PC-3 (cell line): ENCODE results near the gene PRTFDC1. TPM values are rescaled to one million over a fixed set of nuclear protein-coding genes. Genes with fewer than 3 reads are reported as not detected.

Source experiments
- ATAC-seq: fragments of 200-7000 bp; cut with Tn5 transposase; 2 replicates; pipeline ENCODE4 v1.9.1; 2020; ENCODE audit warnings: mild to moderate bottlenecking, moderate library complexity
- Bru-seq: library from RNA; stranded (reverse); fragments of 400-500 nt; gene quantifications from one replicate; lab custom pipeline; 2021; lab: Mats Ljungman, UMichigan
- BruChase-seq, 2 experiments: library from RNA; stranded (reverse); fragments of 400-500 nt; gene quantifications; one replicate each; lab custom pipeline; 2021; lab: Mats Ljungman, UMichigan
- BruUV-seq: library from RNA; stranded (reverse); fragments of 400-500 nt; replicated peaks from 2 replicates; lab custom pipeline; 2021; lab: Mats Ljungman, UMichigan
- CTCF ChIA-PET: fragments of 300-600 bp; sonication (Branson Sonifier 250); formaldehyde crosslinking; loops from one replicate; lab custom pipeline; 2022; ENCODE audit warnings: antibody characterized with exemption; lab: Charles Lee
- POLR2A ChIA-PET: fragments of 300-600 bp; sonication (Branson Sonifier 250); formaldehyde crosslinking; loops from one replicate; lab custom pipeline; 2022; ENCODE audit warnings: antibody characterized with exemption; ENCODE audit not compliant: unreplicated experiment; lab: Charles Lee
- DNase-seq: peaks from one replicate; pipeline ENCODE4 v3.0.0-alpha.2; 2015
- H2AFZ ChIP-seq: fragments of 300-600 bp; sonication (generic); 2 replicates; pipeline ENCODE4 v1.6.0; 2016; ENCODE audit warnings: antibody characterized with exemption, low read length
- H3F3A ChIP-seq: fragments of 300-600 bp; sonication (generic); one replicate; pipeline ENCODE4 v1.6.0; 2017; ENCODE audit warnings: antibody characterized with exemption, low read length, control low read depth, mild to moderate bottlenecking; ENCODE audit not compliant: unreplicated experiment
- H3K27ac ChIP-seq: fragments of 300-600 bp; sonication (generic); 2 replicates; pipeline ENCODE4 v1.5.1; 2016; ENCODE audit warnings: mild to moderate bottlenecking, low read length
- H3K27me3 ChIP-seq: fragments of 300-600 bp; sonication (generic); 2 replicates; pipeline ENCODE4 v1.6.1; 2016; ENCODE audit warnings: low read length, mixed read lengths
- H3K36me3 ChIP-seq: fragments of 300-600 bp; sonication (generic); 2 replicates; pipeline ENCODE4 v1.6.1; 2016; ENCODE audit warnings: low read depth, mixed run types, low read length, mixed read lengths
- H3K4me1 ChIP-seq: fragments of 300-600 bp; sonication (generic); 2 replicates; pipeline ENCODE4 v1.5.1; 2016; ENCODE audit warnings: low read length; ENCODE audit not compliant: insufficient read depth
- H3K4me2 ChIP-seq: fragments of 300-600 bp; sonication (generic); 2 replicates; pipeline ENCODE4 v1.6.0; 2016; ENCODE audit warnings: low read length
- H3K4me3 ChIP-seq: fragments of 300-600 bp; sonication (generic); 2 replicates; pipeline ENCODE4 v1.5.1; 2016; ENCODE audit warnings: mild to moderate bottlenecking, low read length, mixed read lengths
- H3K79me2 ChIP-seq: fragments of 300-600 bp; sonication (generic); 2 replicates; pipeline ENCODE4 v1.6.1; 2017; ENCODE audit warnings: low read length, mixed read lengths
- H3K9ac ChIP-seq: fragments of 300-600 bp; sonication (generic); 2 replicates; pipeline ENCODE4 v1.6.0; 2016; ENCODE audit warnings: mild to moderate bottlenecking, low read length
- H3K9me2 ChIP-seq: fragments of 300-600 bp; sonication (generic); replicated peaks from 2 replicates; pipeline ENCODE4 v1.6.1; 2016; ENCODE audit warnings: mixed run types, low read length, mixed read lengths
- H3K9me3 ChIP-seq: fragments of 300-600 bp; sonication (generic); 2 replicates; pipeline ENCODE4 v1.6.1; 2016; ENCODE audit warnings: low read length, mixed read lengths
- H4K20me1 ChIP-seq: fragments of 300-600 bp; sonication (generic); 2 replicates; pipeline ENCODE4 v1.6.1; 2016; ENCODE audit warnings: low read length, mixed read lengths
- CTCF ChIP-seq: fragments of 300-600 bp; sonication (generic); conservative IDR thresholded peaks from 2 replicates; pipeline ENCODE4 v1.5.1; 2017; ENCODE audit warnings: antibody characterized with exemption, low read depth, mild to moderate bottlenecking, low read length
- EZH2 ChIP-seq: fragments of 300-600 bp; sonication (generic); IDR thresholded peaks from one replicate; pipeline ENCODE4 v1.6.1; 2017; ENCODE audit warnings: antibody characterized with exemption, mild to moderate bottlenecking, low read length; ENCODE audit not compliant: unreplicated experiment
- EZH2phosphoT487 ChIP-seq: fragments of 300-600 bp; sonication (generic); IDR thresholded peaks from 2 replicates; pipeline ENCODE4 v1.6.1; 2018; ENCODE audit warnings: mild to moderate bottlenecking, antibody characterized with exemption, low read length, borderline replicate concordance
- intact Hi-C: fragments of 100-400 bp; cut with micrococcal nuclease; formaldehyde crosslinking; loops from 2 replicates; pipeline ENCODE4 v1.9.0; 2023
- long read RNA-seq: library from polyadenylated mRNA; unstranded; transcript quantifications from one replicate; pipeline ENCODE4 v2.0.0, GENCODE V29; 2021; ENCODE audit not compliant: unreplicated experiment
- total RNA-seq: library from RNA; depleted of rRNA; stranded (reverse); fragments of >200 nt; gene quantifications from 2 replicates; pipeline ENCODE4 v1.2.3, GENCODE V29; 2014; rRNA removed

PRTFDC1 gene, protein sequence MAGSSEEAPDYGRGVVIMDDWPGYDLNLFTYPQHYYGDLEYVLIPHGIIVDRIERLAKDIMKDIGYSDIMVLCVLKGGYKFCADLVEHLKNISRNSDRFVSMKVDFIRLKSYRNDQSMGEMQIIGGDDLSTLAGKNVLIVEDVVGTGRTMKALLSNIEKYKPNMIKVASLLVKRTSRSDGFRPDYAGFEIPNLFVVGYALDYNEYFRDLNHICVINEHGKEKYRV
- total RNA-seq (9.7 and 10.2 TPM in 2 replicates), Bru-seq, nascent RNA (percentile 39 among the genes with signal in this experiment), BruChase-seq, experiment 1, labeled RNA remaining after a 6-hour chase (percentile 29 among the genes with signal in this experiment), BruChase-seq, experiment 2, labeled RNA remaining after a 2-hour chase (percentile 34 among the genes with signal in this experiment)
- long read RNA-seq, partial matches to known transcripts = 3 of 5 reads
- long read RNA-seq, other reads (novel, unspliced or antisense) = 1 of 5 reads

DNA sequence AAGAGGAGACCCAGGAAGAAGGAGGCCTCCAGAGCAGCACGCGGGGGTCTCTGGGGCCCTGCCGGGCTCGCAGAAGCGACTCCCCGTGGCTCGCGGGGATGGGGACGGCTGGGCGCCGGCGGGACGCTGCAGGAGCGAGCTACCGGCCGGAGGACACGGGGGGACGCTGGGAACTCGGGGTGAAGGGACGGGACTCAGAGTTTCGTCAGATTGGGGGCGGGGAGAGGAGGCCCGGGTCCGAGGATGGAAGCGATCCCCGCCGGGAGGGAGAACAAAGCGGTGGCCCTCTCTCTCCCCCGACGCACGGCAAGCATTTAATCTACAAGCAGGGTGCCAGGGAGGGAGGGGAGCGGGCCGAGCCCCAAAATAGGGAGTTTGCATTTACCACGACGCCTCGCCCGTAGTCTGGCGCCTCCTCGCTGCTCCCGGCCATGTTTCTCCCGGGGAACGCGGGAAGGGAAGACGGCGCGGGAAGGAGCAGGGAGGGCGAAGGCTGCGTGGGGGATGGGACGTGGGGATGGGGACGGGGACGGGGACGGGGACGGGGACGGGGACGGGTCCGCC lies at the start of gene PRTFDC1:
Gene PRTFDC1, minus strand, starts transcription at position 464 of the 564 bp plus-strand sequence. Its CDS starts 31 bp downstream, at position 433.
- Histone ChIP-seq H2AFZ (peak within 1 kb of the TSS; percentile 83), H3K27me3 (no peaks in the 10 kb centered on the region), H3K4me2 (peak within 1 kb of the TSS; percentile 84), H3K79me2 (no peaks in the 10 kb centered on the region), H3K9ac (peak within 1 kb of the TSS; percentile 76), H4K20me1 (no peaks in the 10 kb centered on the region), H3K27ac (peak within 1 kb of the TSS; percentile 47), H3K9me2 (no peaks in the 10 kb centered on the region), H3K4me1 (peaks cover 35% of the 10 kb centered on the region), H3F3A (no peaks in the 10 kb centered on the region), H3K36me3 (no peaks in the 10 kb centered on the region), H3K9me3 (no peaks in the 10 kb centered on the region), H3K4me3 (peak within 1 kb of the TSS; percentile 68)
- DNase-seq (peak; percentile 20), ATAC-seq (peak; percentile 60)
- ChIA-PET POLR2A (interaction anchor here (0.6 kb wide), 2 partner anchors 38 to 275 kb away, joined by 3 read pairs; no protein-coding TSS in a partner anchor), CTCF (interaction anchor here (0.6 to 0.7 kb wide), 2 partner anchors 61 to 86 kb away, joined by 3 to 5 read pairs; no protein-coding TSS in a partner anchor)
- BruUV-seq = no TSS peak
- TF ChIP-seq EZH2 (no peak), CTCF (no peak), EZH2phosphoT487 (no peak)
- intact Hi-C loops = no loop called here

- no peaks in the 10 kb centered on the region for H3K4me1 ChIP-seq
- no peak overlapping the region for H2AFZ ChIP-seq
- POLR2A ChIA-PET = no interaction called here
- no peak for ATAC-seq
- CTCF ChIA-PET = interaction anchor here (0.7 kb wide), 1 partner anchor 236 kb away, joined by 3 read pairs; no protein-coding TSS in a partner anchor
- no peaks in the 10 kb centered on the region for H3K27me3 ChIP-seq
- H3F3A ChIP-seq = no peaks in the 10 kb centered on the region
- H4K20me1 ChIP-seq = no peaks in the 10 kb centered on the region
- intact Hi-C loops = no loop called here
- no peak overlapping the region for H3K4me3 ChIP-seq
- H3K79me2 ChIP-seq = no peaks in the 10 kb centered on the region
- H3K9me2 ChIP-seq = no peaks in the 10 kb centered on the region
- TF ChIP-seq CTCF (no peak), EZH2 (no peak), EZH2phosphoT487 (no peak)
- H3K9me3 ChIP-seq = no peaks in the 10 kb centered on the region
- H3K27ac ChIP-seq = no peak overlapping the region
- no peak overlapping the region for H3K4me2 ChIP-seq
- no peak for DNase-seq
- no TSS peak for BruUV-seq
- H3K9ac ChIP-seq = no peak overlapping the region
- no peaks in the 10 kb centered on the region for H3K36me3 ChIP-seq
Observed at GRCh38 chr10:24998044-24998443, 45.6 kb upstream of the PRTFDC1 start.
